MM.1S (cell line): ENCODE results near the gene VASH2.

Experiments
- DNase-seq: peaks from one replicate; pipeline ENCODE4 v3.0.0-alpha.2; 2015
- H2AFZ ChIP-seq: fragments of 300-600 bp; sonication (generic); 2 replicates; pipeline ENCODE4 v1.6.0; 2016; ENCODE audit warnings: antibody characterized with exemption, low read length
- H3F3A ChIP-seq: fragments of 300-600 bp; sonication (generic); 2 replicates; pipeline ENCODE4 v1.6.1; 2016; ENCODE audit warnings: mild to moderate bottlenecking, antibody characterized with exemption, low read length, moderate library complexity, mixed read lengths; ENCODE audit not compliant: insufficient read depth
- H3K27ac ChIP-seq: fragments of 300-600 bp; sonication (generic); 2 replicates; pipeline ENCODE4 v1.5.1; 2016; ENCODE audit warnings: mild to moderate bottlenecking, low read length
- H3K27me3 ChIP-seq: fragments of 300-600 bp; sonication (generic); replicated peaks from 2 replicates; pipeline ENCODE4 v1.6.0; 2016; ENCODE audit warnings: low read length; ENCODE audit not compliant: insufficient read depth
- H3K36me3 ChIP-seq: fragments of 300-600 bp; sonication (generic); replicated peaks from 2 replicates; pipeline ENCODE4 v1.6.1; 2016; ENCODE audit warnings: mild to moderate bottlenecking, low read length, mixed read lengths; ENCODE audit not compliant: insufficient read depth
- H3K4me1 ChIP-seq: fragments of 300-600 bp; sonication (generic); 2 replicates; pipeline ENCODE4 v1.6.1; 2016; ENCODE audit warnings: low read length, mixed read lengths
- H3K4me2 ChIP-seq: fragments of 300-600 bp; sonication (generic); 2 replicates; pipeline ENCODE4 v1.6.0; 2016; ENCODE audit warnings: low read depth, low read length
- H3K4me3 ChIP-seq: fragments of 300-600 bp; sonication (generic); 2 replicates; pipeline ENCODE4 v1.5.1; 2016; ENCODE audit warnings: low read length, mixed read lengths
- H3K79me2 ChIP-seq: fragments of 300-600 bp; sonication (generic); 2 replicates; pipeline ENCODE4 v1.6.1; 2016; ENCODE audit warnings: mixed run types, low read length, mixed read lengths
- H3K9ac ChIP-seq: fragments of 300-600 bp; sonication (generic); 2 replicates; pipeline ENCODE4 v1.6.1; 2016; ENCODE audit warnings: low read length, mixed read lengths
- H3K9me2 ChIP-seq: fragments of 300-600 bp; sonication (generic); replicated peaks from 2 replicates; pipeline ENCODE4 v1.6.1; 2016; ENCODE audit warnings: mild to moderate bottlenecking, low read length, mixed read lengths; ENCODE audit not compliant: insufficient read depth
- H3K9me3 ChIP-seq: fragments of 300-600 bp; sonication (generic); replicated peaks from 2 replicates; pipeline ENCODE4 v1.6.1; 2016; ENCODE audit warnings: mild to moderate bottlenecking, low read length, mixed read lengths; ENCODE audit not compliant: insufficient read depth
- H4K20me1 ChIP-seq: fragments of 300-600 bp; sonication (generic); 2 replicates; pipeline ENCODE4 v1.6.1; 2016; ENCODE audit warnings: mild to moderate bottlenecking, low read length, moderate library complexity, mixed read lengths; ENCODE audit not compliant: insufficient read depth
- CTCF ChIP-seq: fragments of 300-600 bp; sonication (generic); IDR thresholded peaks from 2 replicates; pipeline ENCODE4 v1.5.1; 2016; ENCODE audit warnings: antibody characterized with exemption, low read length, mixed read lengths
- EZH2 ChIP-seq: fragments of 300-600 bp; sonication (generic); optimal IDR thresholded peaks from 2 replicates; pipeline ENCODE3; 2017; ENCODE audit warnings: low read depth, mild to moderate bottlenecking, antibody characterized with exemption, low read length, mixed read lengths
- EZH2phosphoT487 ChIP-seq: fragments of 300-600 bp; sonication (generic); IDR thresholded peaks from 2 replicates; pipeline ENCODE4 v1.6.1; 2018; ENCODE audit warnings: antibody characterized with exemption, low read length

VASH2 gene

GRCh38 chr1:212959266-212960220 is 9.2 kb downstream of the VASH2 start:
- H3K4me2 ChIP-seq: no peak overlapping the region
- TF ChIP-seq EZH2 (no peak), EZH2phosphoT487 (no peak), CTCF (no peak)
- no peaks in the 10 kb centered on the region for H3F3A ChIP-seq
- no peak overlapping the region for H3K4me3 ChIP-seq
- H3K9me2 ChIP-seq: no peaks in the 10 kb centered on the region
- no peaks in the 10 kb centered on the region for H3K79me2 ChIP-seq
- H2AFZ ChIP-seq: no peak overlapping the region
- DNase-seq: no peak
- H3K27me3 ChIP-seq: no peaks in the 10 kb centered on the region
- H3K9ac ChIP-seq: no peak overlapping the region
- H4K20me1 ChIP-seq: no peaks in the 10 kb centered on the region
- H3K27ac ChIP-seq: no peak overlapping the region
- no peaks in the 10 kb centered on the region for H3K9me3 ChIP-seq
- 0 out of 2 replicates have a peak, but pooled peaks cover 6% of the 10 kb centered on the region for H3K4me1 ChIP-seq
- no peaks in the 10 kb centered on the region for H3K36me3 ChIP-seq

GRCh38 chr1:212960932-212961331 is 10.6 kb downstream of the VASH2 start:
- H3K4me2 ChIP-seq: no peak overlapping the region
- DNase-seq: no peak
- no peaks in the 10 kb centered on the region for H3F3A ChIP-seq
- no peaks in the 10 kb centered on the region for H3K79me2 ChIP-seq
- 0 out of 2 replicates have a peak, but pooled peaks cover 1% of the 10 kb centered on the region for H3K4me1 ChIP-seq
- no peak overlapping the region for H3K27ac ChIP-seq
- H3K27me3 ChIP-seq: no peaks in the 10 kb centered on the region
- H4K20me1 ChIP-seq: no peaks in the 10 kb centered on the region
- no peaks in the 10 kb centered on the region for H3K36me3 ChIP-seq
- TF ChIP-seq CTCF (no peak), EZH2 (no peak), EZH2phosphoT487 (no peak)
- no peaks in the 10 kb centered on the region for H3K9me3 ChIP-seq
- no peaks in the 10 kb centered on the region for H3K9me2 ChIP-seq
- H2AFZ ChIP-seq: no peak overlapping the region
- no peak overlapping the region for H3K9ac ChIP-seq
- no peak overlapping the region for H3K4me3 ChIP-seq

GRCh38 chr1:212962509-212962908 is 12.2 kb downstream of the VASH2 start:
- Histone ChIP-seq H3K4me1 (peaks cover 3% of the 10 kb centered on the region), H3K9ac (no peak overlapping the region), H3K27ac (no peak overlapping the region), H3K9me2 (no peaks in the 10 kb centered on the region), H3K27me3 (no peaks in the 10 kb centered on the region), H4K20me1 (no peaks in the 10 kb centered on the region), H3K9me3 (no peaks in the 10 kb centered on the region), H2AFZ (no peak overlapping the region), H3K79me2 (no peaks in the 10 kb centered on the region), H3K4me3 (no peak overlapping the region), H3F3A (no peaks in the 10 kb centered on the region; the same call in 1 of the 2 replicates), H3K36me3 (no peaks in the 10 kb centered on the region), H3K4me2 (no peak overlapping the region)
- no peak for TF ChIP-seq EZH2phosphoT487
- TF ChIP-seq CTCF: no peak
- no peak for DNase-seq
